ENCODE results near the gene ABCB9. TPM values are rescaled to one million over a fixed set of nuclear protein-coding genes. Genes with fewer than 3 reads are reported as not detected.

ABCB9 gene
- total RNA-seq, 1 donor from 2014 or later = 1.6 TPM

GRCh38 chr12:122986258-122986871, 20.1 kb upstream of the ABCB9 start:
- H3K27me3 ChIP-seq (ENCODE audit: low read depth) = no peaks in the 10 kb centered on the region
- H3K9me3 ChIP-seq (replicated peaks) = no peaks in the 10 kb centered on the region
- H3K4me3 ChIP-seq = no peak overlapping the region
- H3K27ac ChIP-seq (replicated peaks) = no peak overlapping the region
- no peak for DNase-seq
- peaks cover 43% of the 10 kb centered on the region for H3K4me1 ChIP-seq
- intact Hi-C loops (cut with micrococcal nuclease) = loop anchor here (10.0 kb wide), 1 partner anchor 248 kb away; the partner anchor contains the start of genes MPHOSPH9 and MTRFR
- H3K36me3 ChIP-seq = peaks cover 66% of the 10 kb centered on the region
- TF ChIP-seq, protein P1, sequence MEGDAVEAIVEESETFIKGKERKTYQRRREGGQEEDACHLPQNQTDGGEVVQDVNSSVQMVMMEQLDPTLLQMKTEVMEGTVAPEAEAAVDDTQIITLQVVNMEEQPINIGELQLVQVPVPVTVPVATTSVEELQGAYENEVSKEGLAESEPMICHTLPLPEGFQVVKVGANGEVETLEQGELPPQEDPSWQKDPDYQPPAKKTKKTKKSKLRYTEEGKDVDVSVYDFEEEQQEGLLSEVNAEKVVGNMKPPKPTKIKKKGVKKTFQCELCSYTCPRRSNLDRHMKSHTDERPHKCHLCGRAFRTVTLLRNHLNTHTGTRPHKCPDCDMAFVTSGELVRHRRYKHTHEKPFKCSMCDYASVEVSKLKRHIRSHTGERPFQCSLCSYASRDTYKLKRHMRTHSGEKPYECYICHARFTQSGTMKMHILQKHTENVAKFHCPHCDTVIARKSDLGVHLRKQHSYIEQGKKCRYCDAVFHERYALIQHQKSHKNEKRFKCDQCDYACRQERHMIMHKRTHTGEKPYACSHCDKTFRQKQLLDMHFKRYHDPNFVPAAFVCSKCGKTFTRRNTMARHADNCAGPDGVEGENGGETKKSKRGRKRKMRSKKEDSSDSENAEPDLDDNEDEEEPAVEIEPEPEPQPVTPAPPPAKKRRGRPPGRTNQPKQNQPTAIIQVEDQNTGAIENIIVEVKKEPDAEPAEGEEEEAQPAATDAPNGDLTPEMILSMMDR (IDR thresholded peaks at IDR 0.05; ENCODE audit: borderline replicate concordance) = no peak

DNA sequence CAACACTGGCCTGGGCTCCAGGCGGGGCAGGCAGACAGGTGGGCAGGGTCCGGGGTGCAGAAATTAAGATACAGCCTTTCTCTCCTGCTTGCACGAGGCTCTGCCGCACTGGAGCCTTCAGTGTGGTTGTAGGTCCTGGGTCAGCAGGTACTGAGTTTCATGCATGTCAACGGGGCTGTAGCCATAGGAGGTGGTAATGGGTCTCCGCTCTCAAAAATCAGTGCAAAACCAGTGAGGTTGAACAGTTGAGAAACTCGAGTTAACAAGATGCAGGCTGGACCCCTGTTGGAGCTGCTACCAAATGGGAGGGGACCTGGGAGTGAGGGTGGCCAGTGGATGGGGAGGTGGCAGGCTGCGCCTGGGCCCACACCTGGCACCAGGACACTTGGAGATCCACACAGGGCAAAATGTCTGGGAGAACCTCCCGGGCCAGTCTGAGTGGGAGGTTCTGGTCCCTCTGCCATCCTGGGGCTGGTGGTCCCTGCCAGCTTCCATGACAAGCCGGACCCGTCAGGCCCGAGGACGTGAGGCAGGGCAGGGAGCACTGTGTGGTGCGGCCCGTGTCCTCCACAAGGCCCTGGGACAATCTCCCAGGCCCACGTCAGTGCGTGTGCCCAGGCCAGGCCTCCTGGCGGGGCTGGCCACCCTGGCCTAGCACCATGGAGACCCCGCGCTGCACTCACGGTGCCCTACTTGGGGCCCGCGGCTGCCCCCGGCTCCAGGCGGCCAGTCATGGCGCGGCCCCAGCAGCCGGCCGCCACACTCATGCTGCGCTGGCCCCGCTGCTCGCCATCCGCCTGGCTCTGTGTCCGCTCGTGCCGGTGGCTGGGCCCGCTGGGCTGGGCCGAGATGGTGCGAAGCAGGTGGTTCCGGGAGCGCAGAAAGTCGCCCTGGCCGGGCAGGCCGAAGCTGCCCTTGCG, 19.3 kb upstream of the ABCB9 start:
- TF ChIP-seq, protein P1 (IDR thresholded peaks at IDR 0.05; ENCODE audit: borderline replicate concordance) = no peak
- H3K27ac ChIP-seq (replicated peaks) = peak overlapping the region; percentile 70
- no peaks in the 10 kb centered on the region for H3K9me3 ChIP-seq (replicated peaks)
- no peak overlapping the region for H3K4me3 ChIP-seq
- no peaks in the 10 kb centered on the region for H3K27me3 ChIP-seq (ENCODE audit: low read depth)
- peaks cover 51% of the 10 kb centered on the region for H3K4me1 ChIP-seq
- intact Hi-C loops (cut with micrococcal nuclease) = loop anchor here (10.0 kb wide), 1 partner anchor 249 kb away; the partner anchor contains the start of genes MPHOSPH9 and MTRFR
- DNase-seq = no peak
- H3K36me3 ChIP-seq = peaks cover 60% of the 10 kb centered on the region

DNA sequence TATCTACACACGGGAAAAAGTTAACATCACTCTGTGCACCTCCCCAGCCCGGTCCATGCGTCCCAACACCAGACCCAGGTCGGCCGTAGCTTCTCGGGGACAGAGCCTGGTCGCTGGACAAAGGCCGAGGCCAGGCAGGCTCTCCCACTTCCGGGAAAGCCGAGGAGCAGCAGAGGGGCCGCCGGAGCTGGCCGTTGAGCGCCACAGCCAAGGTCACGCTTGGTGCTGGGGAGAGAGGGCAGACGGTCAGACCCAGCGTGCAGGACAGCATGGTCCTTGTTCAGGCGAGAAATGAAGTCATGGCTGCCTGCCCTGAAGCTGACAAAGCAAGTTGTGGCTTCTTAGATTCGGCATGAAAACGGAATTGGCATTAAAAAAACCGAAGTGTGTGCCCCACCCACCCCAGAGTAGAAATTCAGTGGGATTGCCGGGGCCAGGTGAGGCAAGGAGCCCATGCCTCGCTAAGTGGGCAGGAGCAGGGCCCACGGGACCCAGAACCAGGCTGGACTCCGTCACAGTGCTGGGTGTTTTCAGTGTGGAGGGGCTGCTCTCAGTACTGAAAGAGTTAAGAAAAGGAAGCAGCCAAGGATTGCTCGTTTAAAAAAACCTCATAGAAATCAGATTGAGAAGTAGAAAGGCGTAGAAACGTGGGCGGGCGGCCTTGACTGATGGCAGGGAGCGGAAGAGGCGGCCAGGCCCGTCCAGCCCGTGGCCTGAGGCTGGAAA, 18.5 kb upstream of the ABCB9 start:
- H3K4me1 ChIP-seq = peaks cover 59% of the 10 kb centered on the region
- H3K27me3 ChIP-seq (ENCODE audit: low read depth) = no peaks in the 10 kb centered on the region
- intact Hi-C loops (cut with micrococcal nuclease) = loop anchor here (10.0 kb wide), 1 partner anchor 250 kb away; the partner anchor contains the start of genes MPHOSPH9 and MTRFR
- TF ChIP-seq, protein P1 (IDR thresholded peaks at IDR 0.05; ENCODE audit: borderline replicate concordance) = no peak
- peak overlapping the region; percentile 17 for H3K4me3 ChIP-seq
- H3K27ac ChIP-seq (replicated peaks) = peak overlapping the region; percentile 70
- H3K9me3 ChIP-seq (replicated peaks) = no peaks in the 10 kb centered on the region
- H3K36me3 ChIP-seq = peaks cover 51% of the 10 kb centered on the region
- DNase-seq = peak; percentile 54

DNA sequence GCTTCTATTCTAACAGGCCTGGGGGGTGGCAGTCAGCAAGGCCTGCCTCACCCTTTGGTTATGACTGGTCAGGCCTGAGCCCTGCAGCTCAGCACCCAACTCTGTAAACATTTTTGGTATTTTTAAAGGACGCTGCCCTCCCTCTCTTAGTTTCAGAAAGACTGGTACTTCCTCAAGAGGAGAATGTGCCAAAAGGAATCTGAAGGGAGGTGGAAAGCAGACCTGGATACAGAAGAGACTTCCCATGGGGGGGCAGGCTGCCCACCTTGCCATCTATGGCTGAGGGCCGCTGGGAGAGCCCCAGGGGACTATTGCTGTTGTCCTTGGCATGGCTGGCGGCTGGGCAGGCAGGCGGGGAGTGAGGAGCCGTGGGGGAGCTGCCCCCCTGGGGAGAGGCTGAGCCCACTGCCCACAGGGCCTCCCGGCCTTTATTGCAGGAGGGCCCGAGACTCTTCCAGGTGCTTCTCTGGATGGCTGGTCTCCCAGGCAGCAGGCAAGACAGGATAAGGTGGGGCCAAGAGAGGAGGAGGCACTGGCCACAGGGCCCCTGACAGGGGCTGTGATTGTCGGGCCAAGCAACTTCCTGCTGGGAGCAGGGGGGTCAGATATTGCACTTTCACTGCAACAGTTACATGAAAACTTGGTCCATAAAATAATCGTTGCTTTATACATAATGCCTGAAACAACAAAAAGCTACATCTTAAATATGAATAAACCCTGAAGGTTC, 17.7 kb upstream of the ABCB9 start:
- Histone ChIP-seq H3K4me1 (peaks cover 68% of the 10 kb centered on the region), H3K4me3 (peak overlapping the region; percentile 17), H3K27me3 (ENCODE audit: low read depth) (no peaks in the 10 kb centered on the region), H3K27ac (replicated peaks) (peak overlapping the region; percentile 70), H3K9me3 (replicated peaks) (no peaks in the 10 kb centered on the region), H3K36me3 (peaks cover 47% of the 10 kb centered on the region)
- intact Hi-C loops (cut with micrococcal nuclease) = loop anchor here (10.0 kb wide), 1 partner anchor 251 kb away; the partner anchor contains the start of genes MPHOSPH9 and MTRFR
- TF ChIP-seq, protein P1 (IDR thresholded peaks at IDR 0.05; ENCODE audit: borderline replicate concordance) = no peak
- no peak for DNase-seq

Measured in left ventricle myocardium inferior (tissue), 1 donor.